K562 (cell line): Measurements from ENCODE around the gene CTRL. TPM values are rescaled to one million over a fixed set of nuclear protein-coding genes. Genes with fewer than 3 reads are reported as not detected.

Source experiments
- ATAC-seq: fragments of 200-7000 bp; cut with Tn5 transposase; 3 replicates; pipeline ENCODE4 v1.9.1; 2020; ENCODE audit warnings: moderate library complexity
- BruUV-seq: library from RNA; stranded (reverse); fragments of 400-500 nt; replicated peaks from 2 replicates; lab custom pipeline; 2021; lab: Mats Ljungman, UMichigan
- CTCF ChIA-PET: fragments of 300-600 bp; formaldehyde crosslinking; extraction: SDS; loops from one replicate; lab custom pipeline; 2021; ENCODE audit warnings: low intra/inter-chr PET ratio; lab: Yijun Ruan, JAX
- POLR2A ChIA-PET: fragments of 300-600, 350-650 bp; sonication (Branson Sonifier 250); formaldehyde crosslinking; extraction: SDS; loops from one replicate; lab custom pipeline; 2021; ENCODE audit warnings: antibody characterized with exemption, inconsistent platforms; lab: Yijun Ruan, JAX
- DNase-seq, 4 experiments: peaks; one replicate each; pipeline versions ENCODE4 v3.0.0 to v3.0.0-alpha.2; 2011 to 2018; ENCODE audit warnings: low spot score in 3 of 4, mixed read lengths in 3 of 4; ENCODE audit errors: extremely low read depth in 1 of 4
- FAIRE-seq: peaks from 2 replicates; lab custom pipeline; 2011; peaks lifted over from hg19 to GRCh38; lab: Jason Lieb, UNC
- H2AFZ ChIP-seq: 2 replicates; pipeline ENCODE4 v1.6.0; 2011; ENCODE audit warnings: low read depth, low read length, control low read depth, inconsistent platforms
- H3K27ac ChIP-seq: fragments of 200-600 bp; 3 replicates; pipeline ENCODE4 v1.8.0; 2011; ENCODE audit warnings: low read depth, mild to moderate bottlenecking, control low read depth, inconsistent platforms, low read length, moderate library complexity, mixed read lengths; ENCODE audit errors: extremely low read depth
- H3K27me3 ChIP-seq, 2 experiments: fragments of 300-600 bp in 1 of 2; 2 replicates in 1 of 2; 3 replicates in 1 of 2; pipeline versions ENCODE4 v1.6.0 to v1.8.0; 2011; ENCODE audit warnings: inconsistent platforms in 2 of 2, low read length in 2 of 2, mild to moderate bottlenecking in 1 of 2, mixed read lengths in 1 of 2, moderate library complexity in 1 of 2; ENCODE audit not compliant: control insufficient read depth in 2 of 2, insufficient read depth in 2 of 2
- H3K36me3 ChIP-seq: fragments of 300-600 bp; 3 replicates; pipeline ENCODE4 v1.8.0; 2011; ENCODE audit warnings: mild to moderate bottlenecking, low read length, inconsistent platforms; ENCODE audit not compliant: control insufficient read depth, insufficient read depth
- H3K4me1 ChIP-seq, 2 experiments: fragments of 200-600 bp in 1 of 2; replicated peaks in 1 of 2; 2 replicates in 1 of 2; 3 replicates in 1 of 2; pipeline versions ENCODE4 v1.5.1 to v1.8.0; 2011; ENCODE audit warnings: inconsistent platforms in 2 of 2, low read length in 2 of 2, mild to moderate bottlenecking in 1 of 2, mixed read lengths in 1 of 2, moderate library complexity in 1 of 2; ENCODE audit not compliant: control insufficient read depth in 2 of 2, insufficient read depth in 2 of 2
- H3K4me2 ChIP-seq: 2 replicates; pipeline ENCODE4 v1.6.1; 2011; ENCODE audit warnings: low read length, control low read depth, inconsistent platforms, mixed read lengths; ENCODE audit not compliant: insufficient read depth
- H3K4me3 ChIP-seq: fragments of 200-600 bp; sonication (generic), shearing (Covaris generic); 2 replicates; pipeline ENCODE4 v1.5.1; 2016; ENCODE audit warnings: control low read depth, inconsistent platforms
- H3K79me2 ChIP-seq: fragments of 200-600 bp; 3 replicates; pipeline ENCODE4 v1.8.0; 2011; ENCODE audit warnings: low read length, inconsistent platforms; ENCODE audit not compliant: control insufficient read depth, insufficient read depth
- H3K9ac ChIP-seq, 2 experiments: 2 replicates each; pipeline versions ENCODE4 v1.6.0 to v1.6.1; 2011; ENCODE audit warnings: low read depth in 2 of 2, low read length in 2 of 2, control low read depth in 1 of 2, inconsistent platforms in 1 of 2, mild to moderate bottlenecking in 1 of 2, mixed read lengths in 1 of 2; ENCODE audit not compliant: insufficient read depth in 1 of 2
- H3K9me1 ChIP-seq: one replicate; pipeline ENCODE4 v1.6.0; 2011; ENCODE audit warnings: inconsistent platforms, mild to moderate bottlenecking, low read length, moderate library complexity; ENCODE audit not compliant: control insufficient read depth, insufficient read depth
- H3K9me3 ChIP-seq: replicated peaks from 2 replicates; pipeline ENCODE4 v1.5.1; 2011; ENCODE audit warnings: low read depth, low read length, inconsistent platforms; ENCODE audit not compliant: control insufficient read depth, insufficient read depth
- H4K20me1 ChIP-seq: replicated peaks from 2 replicates; pipeline ENCODE4 v1.6.1; 2011; ENCODE audit warnings: low read length, inconsistent platforms, mixed read lengths; ENCODE audit not compliant: control insufficient read depth, insufficient read depth
- ARID2 ChIP-seq: fragments of 450-650 bp; IDR thresholded peaks from 2 replicates; pipeline ENCODE4 v1.6.1; 2017; ENCODE audit warnings: antibody characterized with exemption, mild to moderate bottlenecking
- BCL6 ChIP-seq: fragments of 250-450 bp; sonication (Bioruptor Pico); IDR thresholded peaks from 2 replicates; pipeline ENCODE4 v1.4.0; 2020
- CAMTA2 ChIP-seq: fragments of 250-450 bp; sonication (Bioruptor Pico); conservative IDR thresholded peaks from 2 replicates; pipeline ENCODE4 v1.5.1; 2022
- GABPB2 ChIP-seq: fragments of 250-450 bp; sonication (Bioruptor Pico); conservative IDR thresholded peaks from 2 replicates; pipeline ENCODE4 v1.5.1; 2021; ENCODE audit warnings: mild to moderate bottlenecking
- GTF2F1 ChIP-seq: IDR thresholded peaks from 2 replicates; pipeline ENCODE4 v1.6.1; 2011; ENCODE audit warnings: low read depth, low read length, improper control_type of control experiment
- MTA2 ChIP-seq: fragments of 450-650 bp; IDR thresholded peaks from 2 replicates; pipeline ENCODE4 v1.6.1; 2016; ENCODE audit warnings: low read depth
- MYNN ChIP-seq, 2 experiments: sonication (generic); formaldehyde crosslinking in 1 of 2; IDR thresholded peaks; 2 replicates each; pipeline versions ENCODE4 v1.5.0 to v1.6.1; 2016 to 2020; ENCODE audit warnings: antibody characterized with exemption in 1 of 2, missing genetic modification reagents in 1 of 2
- POLR2AphosphoS2 ChIP-seq: IDR thresholded peaks from 2 replicates; pipeline ENCODE4 v1.6.1; 2012; ENCODE audit warnings: low read length, improper control_type of control experiment
- POLR2AphosphoS5 ChIP-seq: IDR thresholded peaks from 2 replicates; pipeline ENCODE4 v1.6.1; 2011; ENCODE audit warnings: mild to moderate bottlenecking, low read depth, low read length, moderate library complexity; ENCODE audit not compliant: control insufficient read depth, insufficient read depth
- POLR2B ChIP-seq: fragments of 450-650 bp; IDR thresholded peaks from 2 replicates; pipeline ENCODE4 v1.6.1; 2018; ENCODE audit warnings: low read depth; ENCODE audit not compliant: partially characterized antibody
- POLR2G ChIP-seq: fragments of 200-400 bp; formaldehyde crosslinking; IDR thresholded peaks from 2 replicates; pipeline ENCODE4 v1.6.1; 2017; ENCODE audit warnings: low read depth, mild to moderate bottlenecking, antibody characterized with exemption, low read length, moderate library complexity
- SAFB ChIP-seq: fragments of 200-400 bp; formaldehyde crosslinking; IDR thresholded peaks from 2 replicates; pipeline ENCODE4 v1.6.1; 2017; ENCODE audit warnings: low read depth, low read length, borderline replicate concordance
- SMAD1 ChIP-seq: fragments of 150-350 bp; IDR thresholded peaks from 2 replicates; pipeline ENCODE4 v1.6.1; 2014; ENCODE audit warnings: low read length, low read depth; ENCODE audit not compliant: partially characterized antibody
- SUPT5H ChIP-seq: fragments of 450-650 bp; IDR thresholded peaks from 2 replicates; pipeline ENCODE4 v1.6.1; 2016
- U2AF1 ChIP-seq: fragments of 200-400 bp; formaldehyde crosslinking; optimal IDR thresholded peaks from 2 replicates; pipeline ENCODE3; 2017; ENCODE audit warnings: mild to moderate bottlenecking, low read depth, low read length, moderate library complexity
- ZBED1 ChIP-seq: IDR thresholded peaks from 2 replicates; pipeline ENCODE4 v1.6.1; 2014
- ZNF282 ChIP-seq: sonication (generic); formaldehyde crosslinking; IDR thresholded peaks from 2 replicates; pipeline ENCODE4 v1.8.1; 2023; ENCODE audit warnings: missing genetic modification reagents
- ZNF384 ChIP-seq: IDR thresholded peaks from 2 replicates; pipeline ENCODE4 v1.6.1; 2012; ENCODE audit warnings: low read depth, low read length, improper control_type of control experiment
- ZNF76 ChIP-seq: fragments of 250-450 bp; sonication (Bioruptor Pico); IDR thresholded peaks from 2 replicates; pipeline ENCODE4 v1.4.0; 2020; ENCODE audit warnings: mild to moderate bottlenecking, moderate library complexity, borderline replicate concordance
- ZNF778 ChIP-seq: fragments of 450-650 bp; formaldehyde crosslinking; IDR thresholded peaks from 2 replicates; pipeline ENCODE4 v1.4.0; 2020; ENCODE audit warnings: mild to moderate bottlenecking, moderate library complexity
- ZNF785 ChIP-seq: fragments of 250-450 bp; sonication (Bioruptor Pico); IDR thresholded peaks from 2 replicates; pipeline ENCODE4 v1.4.0; 2020; ENCODE audit warnings: mild to moderate bottlenecking
- WGBS: fragments of 100-300 bp; shearing (Covaris generic); methylation state at CpG from one replicate; pipeline ENCODE4 v1.1.6; 2016; ENCODE audit warnings: low coverage, mixed read lengths; ENCODE audit not compliant: insufficient coverage; ENCODE audit errors: missing lambda C conversion rate; 5-methylcytosine and 5-hydroxymethylcytosine counted together
- in situ Hi-C: fragments of 300-500 bp; cut with MboI; formaldehyde crosslinking; loops from 4 replicates; pipeline ENCODE4 v1.15.0; 2018; ENCODE audit warnings: inconsistent platforms, mixed read lengths
- intact Hi-C: fragments of 100-400 bp; cut with micrococcal nuclease; formaldehyde crosslinking; loops from 2 replicates; pipeline ENCODE4 v1.14.2; 2022
- polyA plus RNA-seq, 8 experiments: library from polyadenylated mRNA; depleted of rRNA in 4 of 8; stranded (reverse) in 5 of 8; unstranded in 3 of 8; fragments of >200 nt; fragmentation: Nextera tagmentation in 2 of 8; fragmentation: Illumina TruSeq in 1 of 8; extraction: Ambion mirVana in 2 of 8; extraction: Trizol in 1 of 8; gene quantifications; 2 replicates each; pipeline versions ENCODE4 v1.2.1 to v1.2.3, GENCODE V29; 2011 to 2014; ENCODE audit warnings: inconsistent platforms in 1 of 8, missing spikeins in 1 of 8
- total RNA-seq, 7 experiments: library from RNA; depleted of rRNA in 6 of 7; stranded (reverse); fragments of >200 nt in 6 of 7; fragmentation: Illumina TruSeq in 2 of 7; extraction: Trizol in 2 of 7; gene quantifications; 2 replicates each; pipeline versions ENCODE4 v1.2.1 to v1.2.3, GENCODE V29; 2011 to 2021; ENCODE audit warnings: low replicate concordance in 1 of 7
- TF ChIP-seq, protein P1 (sequence below): fragments of 200-800 bp; sonication (Bioruptor generic); IDR thresholded peaks from 2 replicates; pipeline ENCODE4 v1.6.1; 2017; ENCODE audit warnings: missing genetic modification characterization, missing compliant biosample characterization

The CTRL gene
- total and polyA plus RNA-seq, 9 of the 15 experiments (the other 6 are each of a cell fraction or from before 2014, with no cell fraction given), result 1.4 to 5.6 (median 2.5) TPM

DNA sequence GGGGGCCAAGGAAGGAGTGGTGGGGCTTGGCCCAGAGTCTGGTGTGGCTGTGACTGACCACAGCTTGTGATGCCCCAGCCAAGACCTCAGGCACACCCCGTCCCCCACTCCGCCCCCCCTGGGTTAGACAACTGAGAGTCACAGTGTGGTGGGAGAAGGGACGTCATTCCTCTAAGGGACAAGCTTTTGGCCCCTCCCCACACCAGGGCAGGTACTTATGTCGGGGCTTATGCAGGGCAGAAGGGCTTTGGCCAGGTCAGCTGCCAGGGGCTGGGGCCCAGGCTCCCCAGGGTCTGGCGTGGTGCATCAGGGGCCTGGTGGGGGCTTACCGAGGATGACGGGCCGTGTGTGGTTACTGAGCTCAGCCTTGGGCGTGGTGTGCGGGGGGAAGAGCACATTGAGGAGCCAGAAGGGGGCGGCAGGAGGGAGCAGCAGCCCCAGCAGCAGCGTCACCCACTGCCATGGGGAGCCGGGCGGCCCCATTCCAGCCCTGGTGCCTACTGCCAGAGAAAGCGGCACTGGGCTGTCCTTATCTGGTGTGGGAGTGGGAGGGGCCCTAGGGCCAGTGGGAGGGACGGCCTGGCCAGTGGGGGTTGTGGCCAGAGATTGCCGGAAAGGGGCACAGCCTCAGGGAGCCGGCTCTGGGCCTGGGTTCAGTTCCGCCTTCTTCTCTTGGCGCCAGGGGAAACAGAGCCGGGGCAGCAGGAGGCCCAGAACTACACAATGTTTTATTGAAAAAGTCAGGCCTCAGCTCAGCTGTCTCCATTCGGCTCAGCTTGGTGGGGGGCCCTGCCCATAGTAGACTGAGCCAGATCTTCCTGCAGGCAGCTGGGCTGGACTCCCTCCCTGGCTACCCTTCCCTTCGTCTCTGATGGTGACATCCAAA is 12.2 kb upstream of the CTRL start, which contains the start of gene LCAT:
LCAT (minus strand) TSS at position 502 of the 886 bp plus-strand sequence; CDS start at position 483, 19 bp downstream.
- in situ Hi-C loops, result no loop called here
- no peak within 1 kb of the TSS for H3K27ac ChIP-seq
- ATAC-seq, result peak; percentile 72
- no peak for FAIRE-seq
- DNase-seq, result peak; percentile 48 to 66 (median 59)
- no peaks in the 10 kb centered on the region for H3K27me3 ChIP-seq
- H2AFZ ChIP-seq, result no peak within 1 kb of the TSS
- CTCF ChIA-PET, result interaction anchor here (0.7 kb wide), 1 partner anchor 10 kb away, joined by 5 read pairs; no protein-coding TSS in a partner anchor
- intact Hi-C loops, result no loop called here
- H3K9me3 ChIP-seq, result no peaks in the 10 kb centered on the region; the same call in 1 of the 2 replicates
- BruUV-seq, result no TSS peak
- H3K4me2 ChIP-seq, result no peak within 1 kb of the TSS
- no peak within 1 kb of the TSS for H3K4me3 ChIP-seq
- WGBS, result 57% methylated on average over 21 of the region's 23 CpGs
- no peaks in the 10 kb centered on the region for H3K79me2 ChIP-seq
- H3K9me1 ChIP-seq, result no peaks in the 10 kb centered on the region
- peaks cover 79% of the 10 kb centered on the region; the same call in 2 of the 3 replicates for H3K36me3 ChIP-seq
- POLR2A ChIA-PET, result interaction anchor here (0.6 to 2.4 kb wide), 6 partner anchors 9 to 23 kb away, joined by 3 to 9 read pairs (median 6); no protein-coding TSS in a partner anchor
- peaks cover 16% of the 10 kb centered on the region; the same call in 1 of the 2 replicates for H4K20me1 ChIP-seq
- peaks cover 10 to 76% of the 10 kb centered on the region in 2 experiments; a peak in 4 of 5 replicates for H3K4me1 ChIP-seq
- H3K9ac ChIP-seq, result peak within 1 kb of the TSS in 1 of 2 experiments; percentile 79; a peak in 2 of 4 replicates
- TF ChIP-seq ZBED1 (no peak), POLR2B (peak; percentile 44), ZNF76 (CRISPR knock-in tag) (no peak), CAMTA2 (CRISPR knock-in tag) (no peak), POLR2AphosphoS5 (peak; percentile 10; the same call in 1 of the 2 replicates), SAFB (no peak), GABPB2 (CRISPR knock-in tag) (no peak), ZNF282 (no peak), ZNF785 (CRISPR knock-in tag) (no peak), U2AF1 (no peak), BCL6 (CRISPR knock-in tag) (no peak), ARID2 (no peak), POLR2G (peak; percentile 66), ZNF778 (no peak), SMAD1 (no peak), POLR2AphosphoS2 (peak; percentile 75), MTA2 (no peak), MYNN (IDR thresholded peaks at IDR 0.05) (0 out of 2 replicates have a peak, but pooled peaks have one; percentile 7), MYNN (CRISPR knock-in tag; IDR thresholded peaks at IDR 0.05) (no peak), GTF2F1 (no peak), ZNF384 (no peak), SUPT5H (peak; percentile 45; the same call in 1 of the 2 replicates)
- TF ChIP-seq, protein P1, sequence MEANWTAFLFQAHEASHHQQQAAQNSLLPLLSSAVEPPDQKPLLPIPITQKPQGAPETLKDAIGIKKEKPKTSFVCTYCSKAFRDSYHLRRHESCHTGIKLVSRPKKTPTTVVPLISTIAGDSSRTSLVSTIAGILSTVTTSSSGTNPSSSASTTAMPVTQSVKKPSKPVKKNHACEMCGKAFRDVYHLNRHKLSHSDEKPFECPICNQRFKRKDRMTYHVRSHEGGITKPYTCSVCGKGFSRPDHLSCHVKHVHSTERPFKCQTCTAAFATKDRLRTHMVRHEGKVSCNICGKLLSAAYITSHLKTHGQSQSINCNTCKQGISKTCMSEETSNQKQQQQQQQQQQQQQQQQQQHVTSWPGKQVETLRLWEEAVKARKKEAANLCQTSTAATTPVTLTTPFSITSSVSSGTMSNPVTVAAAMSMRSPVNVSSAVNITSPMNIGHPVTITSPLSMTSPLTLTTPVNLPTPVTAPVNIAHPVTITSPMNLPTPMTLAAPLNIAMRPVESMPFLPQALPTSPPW, result peak; percentile 36; the same call in 1 of the 2 replicates
